RWPE1 (cell line): ENCODE results near the gene TMEM59L.

Experiments
- CTCF ChIA-PET: fragments of 350-600 bp; sonication (Branson Sonifier 250); formaldehyde crosslinking; extraction: SDS; loops from one replicate; lab custom pipeline; 2021; lab: Yijun Ruan, JAX
- POLR2A ChIA-PET: fragments of 400-600 bp; formaldehyde crosslinking; extraction: SDS; loops from one replicate; lab custom pipeline; 2020; ENCODE audit warnings: antibody characterized with exemption; ENCODE audit not compliant: low non-redundant PET; lab: Yijun Ruan, JAX
- DNase-seq: peaks from one replicate; pipeline ENCODE4 v3.0.0; 2012; ENCODE audit warnings: low spot score
- H3K27ac ChIP-seq: fragments of 450-650 bp; 2 replicates; pipeline ENCODE4 v1.5.1; 2017
- CTCF ChIP-seq: fragments of 450-650 bp; conservative IDR thresholded peaks from 2 replicates; pipeline ENCODE4 v1.5.1; 2017; ENCODE audit warnings: low read depth, mild to moderate bottlenecking

TMEM59L gene

GRCh38 chr19:18654469-18654868, 41.8 kb downstream of the TMEM59L start:
- no peak for TF ChIP-seq CTCF
- ChIA-PET POLR2A (no interaction called here), CTCF (interaction anchor here (0.6 kb wide), 1 partner anchor 138 kb away, joined by 3 read pairs; no protein-coding TSS in a partner anchor)
- DNase-seq = no peak
- H3K27ac ChIP-seq = no peak overlapping the region

GRCh38 chr19:18655173-18655844, 42.6 kb downstream of the TMEM59L start:
- CTCF ChIA-PET = interaction anchor here (0.5 kb wide), 1 partner anchor 32 kb away, joined by 3 read pairs; no protein-coding TSS in a partner anchor
- TF ChIP-seq CTCF = no peak
- H3K27ac ChIP-seq = no peak overlapping the region
- POLR2A ChIA-PET = no interaction called here
- no peak for DNase-seq

- TF ChIP-seq CTCF = no peak
- ChIA-PET POLR2A (no interaction called here), CTCF (interaction anchor here (0.6 kb wide), 1 partner anchor 11 kb away, joined by 3 read pairs; no protein-coding TSS in a partner anchor)
- no peak overlapping the region for H3K27ac ChIP-seq
- no peak for DNase-seq
Measured at GRCh38 chr19:18656337-18657086, 43.8 kb downstream of the TMEM59L start.

GRCh38 chr19:18657590-18658365, 45.1 kb downstream of the TMEM59L start:
- ChIA-PET POLR2A (no interaction called here), CTCF (no interaction called here)
- peak overlapping the region; percentile 57 for H3K27ac ChIP-seq

GRCh38 chr19:18658366-18658855, 45.7 kb downstream of the TMEM59L start:
- TF ChIP-seq CTCF = no peak
- H3K27ac ChIP-seq = peak overlapping the region; percentile 57
- ChIA-PET CTCF (no interaction called here), POLR2A (no interaction called here)
- DNase-seq = no peak

More at GRCh38 chr19:18657590-18658365, 45.1 kb downstream of the TMEM59L start:
- peak; percentile 45 for DNase-seq
- TF ChIP-seq CTCF = no peak
